ENCODE measurements around the gene PRICKLE2. TPM values are rescaled to one million over a fixed set of nuclear protein-coding genes. Genes with fewer than 3 reads are reported as not detected.

Gene PRICKLE2
- total RNA-seq, 1 donor from 2014 or later, result 23.2 TPM

- DNase-seq (ENCODE audit: low spot score, unreplicated experiment), result no peak
- Mint-ChIP-seq H3K27me3 (no peaks in the 10 kb centered on the region), H3K4me3 (ENCODE audit: low read depth) (no peak overlapping the region), H3K27ac (peak overlapping the region; percentile 6), H3K4me1 (ENCODE audit: low read depth) (peaks cover 11% of the 10 kb centered on the region), H3K9me3 (ENCODE audit: low read depth) (no peaks in the 10 kb centered on the region), H3K36me3 (ENCODE audit: insufficient read depth) (no peaks in the 10 kb centered on the region)
- no peak for TF ChIP-seq CTCF (IDR thresholded peaks at IDR 0.05; ENCODE audit: unreplicated experiment)
Observed at GRCh38 chr3:64187065-64187959, 38.0 kb downstream of the PRICKLE2 start.

GRCh38 chr3:64186667-64187064 lies 38.6 kb downstream of the PRICKLE2 start:
- Mint-ChIP-seq H3K9me3 (ENCODE audit: low read depth) (no peaks in the 10 kb centered on the region), H3K27ac (peak overlapping the region; percentile 29), H3K36me3 (ENCODE audit: insufficient read depth) (peaks cover 1% of the 10 kb centered on the region), H3K4me3 (ENCODE audit: low read depth) (no peak overlapping the region), H3K4me1 (ENCODE audit: low read depth) (peaks cover 11% of the 10 kb centered on the region), H3K27me3 (no peaks in the 10 kb centered on the region)
- no peak for DNase-seq (ENCODE audit: low spot score, unreplicated experiment)
- TF ChIP-seq CTCF (IDR thresholded peaks at IDR 0.05; ENCODE audit: unreplicated experiment), result no peak

GRCh38 chr3:64185436-64185835 lies 39.8 kb downstream of the PRICKLE2 start:
- DNase-seq (ENCODE audit: low spot score, unreplicated experiment), result no peak
- Mint-ChIP-seq H3K4me1 (ENCODE audit: low read depth) (peaks cover 11% of the 10 kb centered on the region), H3K9me3 (ENCODE audit: low read depth) (no peaks in the 10 kb centered on the region), H3K27ac (no peak overlapping the region), H3K4me3 (ENCODE audit: low read depth) (no peak overlapping the region), H3K27me3 (no peaks in the 10 kb centered on the region), H3K36me3 (ENCODE audit: insufficient read depth) (peaks cover 2% of the 10 kb centered on the region)
- TF ChIP-seq CTCF (IDR thresholded peaks at IDR 0.05; ENCODE audit: unreplicated experiment), result no peak

GRCh38 chr3:64184621-64185020 lies 40.6 kb downstream of the PRICKLE2 start:
- Mint-ChIP-seq H3K9me3 (ENCODE audit: low read depth) (no peaks in the 10 kb centered on the region), H3K27me3 (no peaks in the 10 kb centered on the region), H3K4me3 (ENCODE audit: low read depth) (no peak overlapping the region), H3K27ac (no peak overlapping the region), H3K36me3 (ENCODE audit: insufficient read depth) (peaks cover 2% of the 10 kb centered on the region), H3K4me1 (ENCODE audit: low read depth) (peaks cover 11% of the 10 kb centered on the region)
- no peak for DNase-seq (ENCODE audit: low spot score, unreplicated experiment)
- TF ChIP-seq CTCF (IDR thresholded peaks at IDR 0.05; ENCODE audit: unreplicated experiment), result no peak

GRCh38 chr3:64179860-64180259 lies 45.4 kb downstream of the PRICKLE2 start:
- TF ChIP-seq CTCF (IDR thresholded peaks at IDR 0.05; ENCODE audit: unreplicated experiment), result no peak
- Mint-ChIP-seq H3K4me1 (ENCODE audit: low read depth) (peaks cover 5% of the 10 kb centered on the region), H3K27ac (no peak overlapping the region), H3K4me3 (ENCODE audit: low read depth) (no peak overlapping the region), H3K36me3 (ENCODE audit: insufficient read depth) (peaks cover 3% of the 10 kb centered on the region), H3K9me3 (ENCODE audit: low read depth) (peaks cover 6% of the 10 kb centered on the region), H3K27me3 (no peaks in the 10 kb centered on the region)
- no peak for DNase-seq (ENCODE audit: low spot score, unreplicated experiment)

Measured in progenitor cell of endocrine pancreas (in vitro differentiated cells).